MCF 10A (cell line): ENCODE results near the gene CCNL1. TPM values are rescaled to one million over a fixed set of nuclear protein-coding genes. Genes with fewer than 3 reads are reported as not detected.
A peak's percentile ranks its signal among the peaks of the same experiment; 100 is the strongest.

Experiments
- BruUV-seq: library from RNA; stranded (reverse); fragments of 400-500 nt; replicated peaks from 2 replicates; lab custom pipeline; 2021; lab: Mats Ljungman, UMichigan
- CTCF ChIA-PET: fragments of 300-600 bp; sonication (Branson Sonifier 250); formaldehyde crosslinking; extraction: SDS; loops from one replicate; lab custom pipeline; 2021; ENCODE audit warnings: antibody characterized with exemption, inconsistent platforms; lab: Yijun Ruan, JAX
- POLR2A ChIA-PET: fragments of 300-600, 350-650 bp; sonication (Branson Sonifier 250); formaldehyde crosslinking; extraction: SDS; loops from one replicate; lab custom pipeline; 2020; ENCODE audit warnings: antibody characterized with exemption, inconsistent platforms; lab: Yijun Ruan, JAX
- DNase-seq: peaks from one replicate; pipeline ENCODE4 v3.0.0-alpha.2; 2018; ENCODE audit not compliant: unreplicated experiment
- H3K27ac Mint-ChIP-seq: one replicate; pipeline ENCODE4 v1.8.0; 2022; ENCODE audit warnings: mild to moderate bottlenecking, low read depth, mixed read lengths; ENCODE audit not compliant: unreplicated experiment
- H3K27me3 Mint-ChIP-seq: one replicate; pipeline ENCODE4 v1.8.0; 2022; ENCODE audit warnings: mixed read lengths; ENCODE audit not compliant: insufficient read depth, unreplicated experiment
- H3K36me3 Mint-ChIP-seq: one replicate; pipeline ENCODE4 v1.8.0; 2022; ENCODE audit warnings: mild to moderate bottlenecking, moderate library complexity, mixed read lengths; ENCODE audit not compliant: insufficient read depth, unreplicated experiment
- H3K4me1 Mint-ChIP-seq: one replicate; pipeline ENCODE4 v1.8.0; 2022; ENCODE audit warnings: mixed read lengths; ENCODE audit not compliant: insufficient read depth, unreplicated experiment
- H3K4me3 Mint-ChIP-seq: one replicate; pipeline ENCODE4 v1.8.0; 2022; ENCODE audit warnings: mild to moderate bottlenecking, moderate library complexity, mixed read lengths; ENCODE audit not compliant: unreplicated experiment
- H3K9me3 Mint-ChIP-seq: one replicate; pipeline ENCODE4 v1.8.0; 2022; ENCODE audit warnings: mixed read lengths; ENCODE audit not compliant: unreplicated experiment
- intact Hi-C: fragments of 100-400 bp; cut with micrococcal nuclease; formaldehyde crosslinking; loops from 2 replicates; pipeline ENCODE4 v1.14.1; 2022
- total RNA-seq: library from RNA; stranded (reverse); gene quantifications from 2 replicates; pipeline ENCODE4 v1.2.3, GENCODE V29; 2022
- TF ChIP-seq, protein P1 (sequence below): fragments of 200-600 bp; IDR thresholded peaks from one replicate; pipeline ENCODE4 v1.8.0; 2022; ENCODE audit warnings: antibody characterized with exemption, mild to moderate bottlenecking; ENCODE audit not compliant: unreplicated experiment

CCNL1 gene
- total RNA-seq, 1 experiment from 2014 or later, result 103 TPM

DNA sequence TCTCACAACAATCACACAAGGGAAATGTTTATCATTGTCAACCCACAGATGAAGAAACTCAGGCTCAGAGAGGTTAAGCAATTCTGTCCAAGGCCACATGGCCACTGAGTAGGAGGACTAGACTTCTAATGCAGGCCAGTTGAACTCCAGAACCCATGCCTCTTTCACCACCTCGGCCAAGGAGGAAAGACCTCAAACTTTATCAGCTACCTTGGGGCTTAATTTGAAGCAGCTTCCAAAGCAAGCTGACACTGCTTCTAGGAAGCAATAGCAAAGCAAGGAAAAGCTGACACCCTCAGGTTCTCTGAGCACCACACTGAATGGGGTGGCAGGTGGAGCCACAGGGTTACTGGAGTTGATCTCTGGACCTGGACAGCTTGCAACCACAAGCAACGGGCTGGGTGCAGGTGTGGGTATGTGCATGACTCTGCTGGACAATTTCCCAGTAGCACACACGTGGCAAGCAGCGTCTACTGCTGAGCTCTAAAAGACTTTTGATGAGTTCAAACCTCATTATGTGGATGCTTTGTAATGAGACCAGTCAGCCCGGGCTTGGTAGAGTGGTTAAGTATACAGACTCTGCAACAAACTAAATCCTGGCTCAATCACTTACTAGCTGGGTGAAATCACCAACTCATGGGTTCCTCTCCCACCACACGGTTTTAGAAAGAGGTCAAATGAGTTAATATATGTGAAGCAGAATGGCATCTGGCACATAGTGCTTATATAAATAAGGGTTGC, 23.1 kb downstream of the CCNL1 start:
- no peak overlapping the region for H3K4me3 Mint-ChIP-seq
- H3K27me3 Mint-ChIP-seq, result no peaks in the 10 kb centered on the region
- no peaks in the 10 kb centered on the region for H3K9me3 Mint-ChIP-seq
- H3K27ac Mint-ChIP-seq, result no peak overlapping the region
- DNase-seq, result peak; percentile 35
- peaks cover 2% of the 10 kb centered on the region for H3K36me3 Mint-ChIP-seq
- H3K4me1 Mint-ChIP-seq, result peaks cover 27% of the 10 kb centered on the region
- POLR2A ChIA-PET, result interaction anchor here (0.6 to 18.7 kb wide), 26 partner anchors 9 to 589 kb away, joined by 3 to 331 read pairs (median 5); partner anchors contain the start of genes CCNL1, SSR3 and TIPARP
- BruUV-seq, result no TSS peak
- intact Hi-C loops, result loop anchor here (1.0 to 10.0 kb wide), 5 partner anchors 48 to 1142 kb away; partner anchors contain the start of gene LEKR1
- CTCF ChIA-PET, result interaction anchor here (0.5 to 10.3 kb wide), 66 partner anchors 10 to 1330 kb away, joined by 3 to 260 read pairs (median 5); partner anchors contain the start of genes C3orf33, SSR3 and TIPARP
- TF ChIP-seq, protein P1, sequence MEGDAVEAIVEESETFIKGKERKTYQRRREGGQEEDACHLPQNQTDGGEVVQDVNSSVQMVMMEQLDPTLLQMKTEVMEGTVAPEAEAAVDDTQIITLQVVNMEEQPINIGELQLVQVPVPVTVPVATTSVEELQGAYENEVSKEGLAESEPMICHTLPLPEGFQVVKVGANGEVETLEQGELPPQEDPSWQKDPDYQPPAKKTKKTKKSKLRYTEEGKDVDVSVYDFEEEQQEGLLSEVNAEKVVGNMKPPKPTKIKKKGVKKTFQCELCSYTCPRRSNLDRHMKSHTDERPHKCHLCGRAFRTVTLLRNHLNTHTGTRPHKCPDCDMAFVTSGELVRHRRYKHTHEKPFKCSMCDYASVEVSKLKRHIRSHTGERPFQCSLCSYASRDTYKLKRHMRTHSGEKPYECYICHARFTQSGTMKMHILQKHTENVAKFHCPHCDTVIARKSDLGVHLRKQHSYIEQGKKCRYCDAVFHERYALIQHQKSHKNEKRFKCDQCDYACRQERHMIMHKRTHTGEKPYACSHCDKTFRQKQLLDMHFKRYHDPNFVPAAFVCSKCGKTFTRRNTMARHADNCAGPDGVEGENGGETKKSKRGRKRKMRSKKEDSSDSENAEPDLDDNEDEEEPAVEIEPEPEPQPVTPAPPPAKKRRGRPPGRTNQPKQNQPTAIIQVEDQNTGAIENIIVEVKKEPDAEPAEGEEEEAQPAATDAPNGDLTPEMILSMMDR, result no peak

DNA sequence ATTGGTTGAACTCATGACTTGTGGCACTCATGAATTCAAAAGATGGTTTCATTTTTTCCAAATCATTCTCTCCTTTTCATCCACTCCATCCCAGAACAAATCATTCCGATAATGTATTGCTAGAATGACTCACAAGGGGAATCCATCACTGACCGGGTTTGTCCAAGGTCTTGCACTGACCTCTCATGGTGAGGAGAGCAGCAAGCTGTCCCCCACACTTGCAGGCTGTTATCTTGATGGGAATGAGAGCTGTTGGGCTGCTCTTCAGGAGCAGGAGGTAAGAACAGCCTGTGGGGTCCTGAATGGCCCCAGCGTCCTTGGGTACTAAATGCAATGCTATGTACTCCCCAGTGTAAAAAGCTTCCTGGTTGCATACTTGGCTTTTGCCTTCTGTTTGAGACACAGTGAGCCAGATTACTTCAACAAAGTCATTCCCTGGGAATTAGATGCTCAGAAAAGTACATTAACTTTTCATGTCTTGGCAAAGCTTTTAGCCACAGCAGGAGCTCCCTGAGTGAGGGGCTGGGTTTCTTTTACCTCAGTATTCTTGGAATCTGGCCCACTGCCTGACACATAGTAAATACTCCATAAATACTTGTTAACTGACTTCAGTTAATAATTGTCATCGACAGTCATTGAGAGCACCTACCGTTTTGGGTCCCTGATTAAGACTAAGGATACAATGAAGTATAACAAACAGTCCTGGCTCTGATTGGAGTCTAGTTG, 24.1 kb downstream of the CCNL1 start:
- no peak for DNase-seq

DNA sequence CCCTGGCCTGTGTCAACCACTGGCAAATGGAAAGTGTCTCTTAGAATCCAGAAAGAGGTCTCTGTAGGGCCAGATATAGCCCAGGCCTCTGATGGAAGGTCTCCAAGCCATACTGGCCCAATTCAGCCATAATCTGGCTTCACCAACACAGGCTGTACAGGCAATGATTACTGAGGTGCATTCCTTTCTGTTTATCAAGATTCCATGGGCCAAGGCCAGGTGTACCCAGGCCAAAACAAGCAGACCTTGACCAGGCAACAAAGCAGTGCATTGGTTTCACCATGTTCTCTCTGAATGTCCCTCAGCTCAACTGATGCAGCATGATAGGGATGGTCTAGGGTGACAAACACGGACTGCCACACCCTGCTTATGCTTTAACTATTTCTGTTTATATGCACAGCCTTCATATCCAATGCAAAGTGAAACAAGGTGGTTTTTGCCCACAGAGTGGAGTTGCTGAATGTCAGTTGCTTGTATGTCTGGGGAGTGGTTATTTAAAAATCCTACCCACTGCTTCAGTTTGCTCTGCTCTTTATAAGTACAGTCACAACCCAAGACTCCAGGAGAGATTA, 25.2 kb downstream of the CCNL1 start:
- Mint-ChIP-seq H3K27me3 (no peaks in the 10 kb centered on the region), H3K27ac (no peak overlapping the region), H3K4me3 (no peak overlapping the region), H3K36me3 (no peaks in the 10 kb centered on the region), H3K4me1 (peaks cover 44% of the 10 kb centered on the region), H3K9me3 (no peaks in the 10 kb centered on the region)
- BruUV-seq, result no TSS peak
- no peak for DNase-seq
- intact Hi-C loops, result loop anchor here (5.0 to 10.0 kb wide), 2 partner anchors 317 to 1140 kb away; no protein-coding TSS in a partner anchor
- ChIA-PET CTCF (interaction anchor here (0.7 to 10.3 kb wide), 4 partner anchors 50 to 594 kb away, joined by 3 to 260 read pairs (median 4); partner anchors contain the start of gene SSR3), POLR2A (interaction anchor here (0.6 to 18.7 kb wide), 6 partner anchors 36 to 579 kb away, joined by 3 to 331 read pairs (median 24); partner anchors contain the start of genes SSR3 and TIPARP)
- TF ChIP-seq, protein P1, result no peak

More for the DNA sequence above, 24.1 kb downstream of the CCNL1 start:
- ChIA-PET POLR2A (interaction anchor here (0.6 to 18.7 kb wide), 8 partner anchors 14 to 595 kb away, joined by 3 to 331 read pairs (median 4); partner anchors contain the start of genes SSR3 and TIPARP), CTCF (interaction anchor here (0.6 to 10.3 kb wide), 21 partner anchors 10 to 1125 kb away, joined by 3 to 260 read pairs (median 9); partner anchors contain the start of genes SSR3 and TIPARP)
- H3K4me1 Mint-ChIP-seq, result peaks cover 33% of the 10 kb centered on the region
- H3K27me3 Mint-ChIP-seq, result no peaks in the 10 kb centered on the region
- BruUV-seq, result no TSS peak
- H3K36me3 Mint-ChIP-seq, result no peaks in the 10 kb centered on the region
- intact Hi-C loops, result loop anchor here (2.0 to 10.0 kb wide), 3 partner anchors 47 to 1141 kb away; partner anchors contain the start of gene LEKR1
- TF ChIP-seq, protein P1, result no peak
- H3K9me3 Mint-ChIP-seq, result no peaks in the 10 kb centered on the region
- H3K27ac Mint-ChIP-seq, result no peak overlapping the region
- no peak overlapping the region for H3K4me3 Mint-ChIP-seq
